ENCODE data around the gene E2F1.
A peak's percentile ranks its signal among the peaks of the same experiment; 100 is the strongest.

Gene E2F1

DNA sequence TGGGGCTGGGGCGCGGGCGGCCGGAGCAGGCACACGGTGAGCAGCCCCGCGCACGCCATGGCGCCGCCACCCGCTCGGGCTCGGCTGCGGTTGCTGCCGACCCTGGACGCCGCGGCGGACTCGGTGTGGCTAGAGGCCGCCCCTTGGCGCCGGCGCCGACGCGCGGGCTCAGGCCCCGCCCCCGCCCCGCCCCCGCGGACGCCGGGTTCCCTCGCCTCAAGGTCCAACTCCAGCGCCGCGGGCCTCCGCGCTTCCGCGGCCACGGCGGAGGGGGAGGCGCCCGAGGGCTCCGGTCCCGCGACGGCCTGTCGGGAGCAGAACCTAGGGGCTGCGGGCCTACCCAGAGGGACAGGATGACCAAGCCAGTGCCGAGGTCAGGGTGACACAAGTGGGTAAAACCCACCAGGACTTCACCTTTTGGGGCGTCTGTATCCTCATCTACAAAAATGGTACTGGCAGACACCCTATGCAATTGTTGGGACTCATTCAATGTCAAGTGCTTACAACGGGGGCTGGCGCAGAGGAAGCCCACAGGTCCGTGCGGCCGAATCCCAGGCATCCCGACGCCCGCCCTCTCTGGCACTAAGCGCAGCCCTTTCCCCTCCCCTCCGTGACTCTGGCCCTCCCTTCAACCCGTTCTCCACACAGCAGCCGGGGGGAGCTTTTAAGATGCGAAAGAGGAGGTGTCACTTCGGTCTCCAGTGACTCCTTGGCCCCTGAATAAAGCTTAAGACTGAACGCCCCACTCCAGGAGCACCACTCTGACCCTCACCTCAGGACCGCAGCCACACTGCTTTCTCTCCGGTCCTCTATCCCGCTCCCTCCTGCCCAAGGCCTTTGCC lies 11.7 kb downstream of the E2F1 start, which contains the start of gene NECAB3:
TSS of gene NECAB3 (minus strand) at position 135 of the 842 bp plus-strand sequence. CDS start at position 59, 76 bp downstream.
- peak; percentile 84 to 95 for DNase-seq
- TF ChIP-seq, protein P1, sequence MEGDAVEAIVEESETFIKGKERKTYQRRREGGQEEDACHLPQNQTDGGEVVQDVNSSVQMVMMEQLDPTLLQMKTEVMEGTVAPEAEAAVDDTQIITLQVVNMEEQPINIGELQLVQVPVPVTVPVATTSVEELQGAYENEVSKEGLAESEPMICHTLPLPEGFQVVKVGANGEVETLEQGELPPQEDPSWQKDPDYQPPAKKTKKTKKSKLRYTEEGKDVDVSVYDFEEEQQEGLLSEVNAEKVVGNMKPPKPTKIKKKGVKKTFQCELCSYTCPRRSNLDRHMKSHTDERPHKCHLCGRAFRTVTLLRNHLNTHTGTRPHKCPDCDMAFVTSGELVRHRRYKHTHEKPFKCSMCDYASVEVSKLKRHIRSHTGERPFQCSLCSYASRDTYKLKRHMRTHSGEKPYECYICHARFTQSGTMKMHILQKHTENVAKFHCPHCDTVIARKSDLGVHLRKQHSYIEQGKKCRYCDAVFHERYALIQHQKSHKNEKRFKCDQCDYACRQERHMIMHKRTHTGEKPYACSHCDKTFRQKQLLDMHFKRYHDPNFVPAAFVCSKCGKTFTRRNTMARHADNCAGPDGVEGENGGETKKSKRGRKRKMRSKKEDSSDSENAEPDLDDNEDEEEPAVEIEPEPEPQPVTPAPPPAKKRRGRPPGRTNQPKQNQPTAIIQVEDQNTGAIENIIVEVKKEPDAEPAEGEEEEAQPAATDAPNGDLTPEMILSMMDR (IDR thresholded peaks at IDR 0.05), result no peak
- H3K27me3 ChIP-seq, result no peaks in the 10 kb centered on the region
- H3K36me3 ChIP-seq, result peaks cover 0 to 12% (median 0%) of the 10 kb centered on the region in 3 donors
- peak within 1 kb of the TSS; percentile 98 for H3K27ac ChIP-seq
- no peaks in the 10 kb centered on the region for H3K9me3 ChIP-seq
- H3K4me1 ChIP-seq, result peaks cover 0 to 69% (median 59%) of the 10 kb centered on the region in 4 donors
- intact Hi-C loops (cut with DNase I; ENCODE audit: low total_unique reads), result no loop called here
- peak within 1 kb of the TSS; percentile 67 to 72 for H3K4me3 ChIP-seq

DNA sequence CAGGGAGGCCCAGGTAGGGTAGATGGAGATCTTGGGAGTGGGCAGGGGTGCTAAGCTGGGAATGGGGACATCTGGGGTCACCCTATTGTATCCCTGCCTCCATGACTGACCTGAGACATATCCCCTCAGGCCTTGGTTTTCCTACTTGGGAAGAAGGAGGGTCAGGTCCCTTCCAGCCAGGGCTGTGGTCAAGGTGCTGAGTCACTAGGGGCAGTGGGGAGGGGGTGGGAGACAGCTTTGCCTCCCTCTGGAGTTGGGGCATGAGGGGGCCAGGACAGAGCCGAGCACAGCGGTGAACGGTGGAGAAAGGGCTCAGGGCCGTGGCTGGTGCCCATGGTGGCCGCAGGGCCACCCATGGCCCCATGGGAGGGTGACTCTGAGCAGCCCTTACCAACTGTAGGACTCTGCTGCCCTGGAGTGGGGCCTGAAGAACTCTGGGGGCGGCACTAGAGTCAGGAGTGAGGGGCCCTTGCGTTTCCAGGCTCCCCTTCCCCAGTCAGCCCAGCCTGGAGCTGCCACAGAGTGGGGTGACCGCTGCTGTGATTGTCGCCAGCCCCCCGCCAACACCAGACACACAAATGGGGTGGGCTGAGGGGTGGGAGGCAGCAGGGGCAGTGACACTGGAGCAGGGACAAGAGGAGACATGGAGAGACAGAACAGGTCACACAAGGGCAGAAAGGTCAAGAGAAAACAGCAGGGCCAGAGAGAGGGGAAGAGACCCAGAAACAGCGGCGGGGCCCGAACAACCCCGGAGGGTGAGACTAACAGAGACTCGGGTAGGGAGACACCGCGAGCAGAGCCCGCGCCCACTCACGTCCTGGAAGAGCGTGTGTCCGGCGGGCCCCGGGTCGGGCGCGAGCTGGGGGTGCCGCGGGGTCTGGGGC lies 12.5 kb downstream of the E2F1 start:
- no peaks in the 10 kb centered on the region for H3K27me3 ChIP-seq
- peak in 1 of 2 donors; percentile 72 for DNase-seq
- H3K4me3 ChIP-seq, result peak overlapping the region; percentile 67 to 72
- H3K9me3 ChIP-seq, result no peaks in the 10 kb centered on the region
- H3K36me3 ChIP-seq, result peaks cover 0 to 20% (median 4%) of the 10 kb centered on the region in 3 donors
- peak overlapping the region; percentile 98 for H3K27ac ChIP-seq
- TF ChIP-seq, protein P1 (IDR thresholded peaks at IDR 0.05), result no peak
- intact Hi-C loops (cut with DNase I; ENCODE audit: low total_unique reads), result no loop called here
- peaks cover 0 to 71% (median 61%) of the 10 kb centered on the region in 4 donors for H3K4me1 ChIP-seq

DNA sequence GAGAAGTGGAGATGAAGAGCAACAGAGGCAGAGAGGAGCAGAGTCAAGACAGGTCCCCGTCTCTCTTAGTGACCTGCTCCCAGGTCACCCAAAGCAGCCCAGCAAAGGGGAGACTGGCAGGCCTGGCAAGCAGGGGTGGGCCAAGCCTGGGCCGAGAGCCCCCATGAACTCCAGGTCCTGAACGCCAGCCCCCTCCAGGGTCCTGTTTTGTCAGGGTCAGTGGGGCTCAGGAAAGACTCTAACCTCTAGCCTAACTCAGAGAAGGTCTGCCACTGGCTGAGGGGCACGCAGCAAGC lies 13.1 kb downstream of the E2F1 start:
- TF ChIP-seq, protein P1 (IDR thresholded peaks at IDR 0.05), result no peak
- Histone ChIP-seq H3K4me3 (peak overlapping the region; percentile 67 to 72), H3K36me3 (peaks cover 0 to 22% (median 4%) of the 10 kb centered on the region in 3 donors), H3K4me1 (peaks cover 0 to 77% (median 65%) of the 10 kb centered on the region in 4 donors), H3K9me3 (no peaks in the 10 kb centered on the region), H3K27ac (peak overlapping the region; percentile 98), H3K27me3 (no peaks in the 10 kb centered on the region)
- intact Hi-C loops (cut with DNase I; ENCODE audit: low total_unique reads), result no loop called here
- DNase-seq, result no peak

DNA sequence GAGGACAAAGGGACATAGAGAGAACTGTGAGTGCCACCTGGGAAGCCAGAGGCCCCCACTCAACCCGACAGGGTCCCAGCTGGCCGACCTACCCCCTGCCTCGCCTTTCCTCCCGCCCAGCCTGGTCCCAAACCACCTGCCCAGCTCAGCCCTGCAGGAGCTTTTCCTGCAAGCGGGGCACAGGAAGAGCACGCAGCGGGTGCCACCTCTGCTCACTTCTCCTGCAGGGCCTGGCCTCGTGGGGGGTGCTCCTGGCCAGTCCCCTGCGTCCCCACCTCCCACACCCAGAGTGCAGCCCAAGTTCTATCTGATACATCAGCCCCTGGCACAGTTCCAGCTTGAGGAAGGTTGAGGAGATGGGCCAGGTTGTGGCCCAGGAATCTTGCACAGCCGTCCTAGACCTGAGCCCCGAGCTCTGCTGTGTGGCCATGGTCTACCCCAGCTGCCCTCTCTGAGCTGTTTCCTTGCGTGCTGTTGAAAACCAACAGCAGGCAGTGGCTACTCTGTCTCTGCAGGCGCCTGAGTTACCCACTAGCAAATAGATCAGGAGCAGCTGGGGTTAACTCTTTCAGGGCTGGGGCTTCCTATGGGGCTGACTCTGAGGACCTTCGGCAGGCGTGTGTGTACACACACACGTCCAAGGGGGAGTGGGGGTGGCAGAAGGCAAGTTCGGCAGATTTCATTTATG lies 13.6 kb downstream of the E2F1 start:
- intact Hi-C loops (cut with DNase I; ENCODE audit: low total_unique reads), result no loop called here
- DNase-seq, result no peak
- Histone ChIP-seq H3K9me3 (no peaks in the 10 kb centered on the region), H3K27me3 (no peaks in the 10 kb centered on the region), H3K4me3 (peak overlapping the region; percentile 67 to 72), H3K4me1 (peaks cover 0 to 81% (median 68%) of the 10 kb centered on the region in 4 donors), H3K36me3 (peaks cover 0 to 22% (median 4%) of the 10 kb centered on the region in 3 donors), H3K27ac (peak overlapping the region; percentile 98)
- TF ChIP-seq, protein P1 (IDR thresholded peaks at IDR 0.05), result no peak
